DMS153 treated with DMSO at 0.1 percent for 48 hours (cell line): ENCODE results near the gene LIPC.

Source experiments
- DNase-seq: peaks from one replicate; lab custom pipeline; 2025; ENCODE audit not compliant: unreplicated experiment; lab: John Stamatoyannopoulos, UW

The LIPC gene

GRCh38 chr15:58530056-58530590 is 98.3 kb downstream of the LIPC start:
- no peak for DNase-seq

DNA sequence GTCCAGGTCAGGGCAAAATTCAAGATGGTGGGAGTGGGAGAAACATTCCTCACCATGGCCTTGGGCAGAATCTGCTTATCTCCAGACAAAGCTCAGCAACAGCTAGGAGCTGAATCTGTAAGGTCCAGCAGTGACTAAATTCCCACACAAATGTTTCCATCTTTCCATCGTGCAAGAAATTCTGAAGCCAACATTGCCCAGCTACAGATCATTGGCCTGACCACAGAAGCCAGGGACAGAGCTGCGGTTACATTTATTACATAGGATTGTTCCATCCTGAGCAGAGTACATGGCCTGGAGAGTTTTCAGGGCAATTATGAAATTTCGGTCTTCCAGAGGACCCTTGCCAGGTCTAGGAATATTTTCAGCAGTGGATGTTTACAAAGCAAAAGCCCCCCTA is 100.3 kb downstream of the LIPC start:
- no peak for DNase-seq

DNA sequence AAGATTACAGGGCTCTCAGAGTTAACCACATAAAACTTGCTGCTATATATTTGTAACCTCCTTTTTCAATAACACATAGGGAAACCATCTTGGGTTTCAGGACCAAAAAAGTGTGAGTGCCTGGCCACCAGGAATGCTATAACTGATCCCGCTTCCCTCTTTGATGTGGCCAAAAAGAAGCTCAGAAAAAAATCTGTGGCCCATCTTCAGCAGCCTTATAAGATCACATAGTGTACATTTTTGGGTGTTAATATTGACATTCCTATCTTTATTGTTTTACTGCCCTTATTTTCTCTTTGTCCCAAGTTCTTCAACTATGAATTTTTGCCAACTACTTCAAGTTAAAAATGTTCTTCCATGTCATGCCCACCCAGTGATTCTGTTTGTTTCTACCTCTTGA is 102.8 kb downstream of the LIPC start:
- DNase-seq: no peak

DNA sequence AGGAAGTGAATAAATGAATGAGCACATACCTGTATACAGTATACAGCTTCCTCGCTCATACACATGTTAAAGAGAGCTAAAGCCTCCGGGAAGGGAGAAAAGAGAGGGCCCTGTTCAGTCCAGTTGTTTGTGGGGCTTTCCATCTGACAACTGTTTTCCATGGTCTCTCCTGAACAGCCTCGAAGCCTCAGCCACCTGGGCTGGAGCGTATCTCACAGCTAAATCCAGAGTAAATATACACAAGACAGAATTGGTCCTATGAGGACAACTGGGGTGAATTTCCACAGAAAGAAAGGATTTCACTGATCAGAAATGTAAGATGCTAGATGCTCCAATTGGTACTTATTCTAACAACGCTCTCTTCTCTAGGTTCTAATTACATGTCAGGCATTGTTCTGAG is 103.5 kb downstream of the LIPC start:
- no peak for DNase-seq

DNA sequence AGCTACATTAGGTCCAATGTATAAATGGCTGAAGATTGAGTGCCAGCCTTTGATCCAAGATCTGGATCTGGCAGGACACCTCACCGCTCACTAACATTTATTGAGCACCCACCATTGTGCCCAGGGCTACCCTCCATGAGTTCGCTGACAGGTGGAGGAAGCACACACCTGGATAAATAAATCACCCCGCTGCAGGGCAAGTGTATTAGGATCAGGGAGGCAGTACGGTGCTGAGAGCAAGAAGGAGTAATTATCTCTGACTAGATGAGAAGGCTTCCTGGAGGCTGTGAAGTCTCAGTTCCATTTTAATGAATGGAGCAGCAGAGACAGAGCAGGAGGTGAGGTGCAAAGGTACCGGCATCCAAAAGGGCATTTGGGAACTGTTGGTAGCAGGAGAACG is 104.1 kb downstream of the LIPC start:
- DNase-seq: no peak

GRCh38 chr15:58536414-58536813 is 104.6 kb downstream of the LIPC start:
- DNase-seq: no peak

GRCh38 chr15:58537033-58537432 is 105.2 kb downstream of the LIPC start:
- no peak for DNase-seq

DNA sequence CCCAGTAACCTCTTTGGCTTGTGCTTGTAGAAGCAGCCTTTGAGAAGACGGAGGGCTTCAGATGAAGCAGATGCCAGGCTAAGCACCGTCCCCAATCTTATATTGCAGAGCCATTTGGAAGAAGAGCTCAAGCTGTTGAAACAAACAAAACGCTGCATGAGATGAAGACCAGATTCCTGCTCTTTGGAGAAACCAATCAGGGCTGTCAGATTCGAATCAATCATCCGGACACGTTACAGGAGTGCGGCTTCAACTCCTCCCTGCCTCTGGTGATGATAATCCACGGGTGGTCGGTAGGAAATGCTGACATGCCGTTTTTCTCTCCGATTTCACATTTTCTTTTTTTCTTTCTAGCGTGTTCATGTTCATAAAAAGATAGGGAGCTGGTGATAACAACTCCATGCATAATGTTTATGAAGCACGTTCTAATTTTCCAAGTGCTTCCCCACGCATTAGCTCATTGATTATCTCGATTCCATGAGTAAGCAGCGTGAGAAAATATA is 106.5 kb downstream of the LIPC start:
- no peak for DNase-seq

GRCh38 chr15:58538901-58539300 is 107.1 kb downstream of the LIPC start:
- no peak for DNase-seq

DNA sequence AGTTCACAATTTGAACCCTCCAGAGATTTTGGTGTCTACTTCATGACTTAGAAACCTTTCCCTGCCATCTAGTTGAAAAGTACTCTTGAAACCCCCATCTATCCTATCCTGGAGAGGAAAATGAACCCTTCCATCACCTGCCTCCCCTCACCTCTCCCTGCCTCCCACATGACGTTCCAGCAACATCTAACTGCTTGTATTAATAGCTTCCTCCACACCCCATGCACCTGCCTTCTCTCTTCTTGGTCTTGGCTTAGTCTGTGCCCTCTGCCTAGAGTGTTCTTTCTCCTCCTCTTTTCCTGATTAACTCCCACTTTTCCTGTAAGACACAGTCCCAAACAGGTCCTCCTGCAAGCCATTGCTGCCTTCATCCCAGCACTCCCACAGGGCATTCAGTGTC is 107.8 kb downstream of the LIPC start:
- no peak for DNase-seq

- no peak for DNase-seq
Measured at GRCh38 chr15:58541410-58542087, 109.8 kb downstream of the LIPC start.

GRCh38 chr15:58543664-58544335 is 112.0 kb downstream of the LIPC start:
- DNase-seq: no peak

DNA sequence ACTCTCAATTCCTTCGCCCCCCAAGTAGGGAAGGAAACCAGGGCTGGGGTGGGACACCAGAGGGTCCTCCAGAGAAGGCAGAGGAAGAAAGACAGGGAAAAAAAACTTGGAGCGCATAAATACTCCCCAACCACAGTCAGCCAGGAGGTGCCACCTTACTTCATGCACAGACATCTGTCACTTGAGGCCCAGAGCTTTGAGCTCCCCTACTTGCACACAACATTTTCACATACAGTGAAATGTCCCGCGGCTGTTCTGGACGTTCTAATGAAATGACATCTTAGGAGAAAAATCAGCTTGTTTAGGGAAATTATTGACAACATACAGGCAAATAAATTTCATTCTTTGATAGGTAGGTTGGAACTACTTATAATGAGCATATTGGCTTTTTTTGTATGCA is 113.0 kb downstream of the LIPC start:
- DNase-seq: no peak

DNA sequence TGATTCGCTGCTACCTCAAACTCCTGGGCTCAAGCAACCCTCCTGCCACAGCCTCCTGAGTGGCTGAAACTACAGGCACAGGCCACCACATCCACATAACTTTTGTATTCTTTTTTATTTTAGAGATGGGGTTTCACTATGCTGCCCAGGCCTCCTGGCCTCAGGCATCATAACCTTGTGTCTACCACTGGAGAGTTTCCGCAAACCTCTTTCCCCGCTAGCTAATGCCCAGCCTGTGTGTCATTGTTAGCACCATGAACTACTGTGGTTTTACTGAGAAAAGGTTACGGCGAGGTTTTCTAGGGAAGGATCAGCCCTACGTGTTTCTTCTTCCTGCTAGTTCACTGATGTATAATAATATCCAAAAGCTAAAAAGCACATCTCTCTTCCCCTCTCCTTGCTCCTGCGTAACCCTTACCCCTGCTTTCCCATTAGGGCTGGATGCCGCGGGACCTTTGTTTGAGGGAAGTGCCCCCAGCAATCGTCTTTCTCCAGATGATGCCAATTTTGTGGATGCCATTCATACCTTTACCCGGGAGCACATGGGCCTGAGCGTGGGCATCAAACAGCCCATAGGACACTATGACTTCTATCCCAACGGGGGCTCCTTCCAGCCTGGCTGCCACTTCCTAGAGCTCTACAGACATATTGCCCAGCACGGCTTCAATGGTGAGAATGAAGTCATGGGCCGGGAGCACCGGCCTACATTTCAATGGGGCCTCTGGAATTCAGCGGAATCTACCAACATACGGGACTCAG is 113.7 kb downstream of the LIPC start:
- DNase-seq: no peak

GRCh38 chr15:58546066-58546591 is 114.3 kb downstream of the LIPC start:
- no peak for DNase-seq

- no peak for DNase-seq
Measured at GRCh38 chr15:58546635-58547627, 115.1 kb downstream of the LIPC start.

DNA sequence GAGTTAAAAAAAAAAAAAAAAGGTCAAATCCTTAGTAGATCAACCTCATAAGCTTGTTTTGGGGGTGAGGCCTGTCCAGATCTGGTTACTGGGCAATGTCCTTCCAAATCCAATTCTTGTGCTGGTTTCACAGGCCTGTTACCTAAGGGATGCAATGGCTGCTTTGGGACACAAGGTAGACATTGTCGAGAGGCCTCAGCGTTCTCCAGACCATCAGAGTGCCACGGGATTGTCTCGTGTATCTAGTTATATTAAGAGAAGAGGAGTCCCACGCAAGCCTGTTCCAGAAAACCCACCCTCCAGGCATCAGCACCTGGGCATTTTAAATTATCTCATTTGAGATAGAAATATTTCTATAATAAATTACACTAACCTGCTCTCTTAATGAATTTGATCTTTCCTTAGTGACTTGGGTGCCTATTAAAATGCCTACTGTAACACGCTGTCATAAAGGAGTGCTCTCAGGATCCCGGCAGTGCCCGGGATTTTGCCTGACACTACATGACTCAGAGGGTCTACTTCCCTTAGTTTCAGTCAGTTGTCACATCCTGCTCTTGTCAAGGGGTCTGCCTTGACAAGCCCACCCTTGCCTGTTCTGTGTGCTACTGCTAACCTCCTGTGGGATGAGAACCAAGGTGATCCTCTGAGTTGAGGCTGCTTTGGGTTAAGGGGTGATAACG is 116.0 kb downstream of the LIPC start:
- no peak for DNase-seq

DNA sequence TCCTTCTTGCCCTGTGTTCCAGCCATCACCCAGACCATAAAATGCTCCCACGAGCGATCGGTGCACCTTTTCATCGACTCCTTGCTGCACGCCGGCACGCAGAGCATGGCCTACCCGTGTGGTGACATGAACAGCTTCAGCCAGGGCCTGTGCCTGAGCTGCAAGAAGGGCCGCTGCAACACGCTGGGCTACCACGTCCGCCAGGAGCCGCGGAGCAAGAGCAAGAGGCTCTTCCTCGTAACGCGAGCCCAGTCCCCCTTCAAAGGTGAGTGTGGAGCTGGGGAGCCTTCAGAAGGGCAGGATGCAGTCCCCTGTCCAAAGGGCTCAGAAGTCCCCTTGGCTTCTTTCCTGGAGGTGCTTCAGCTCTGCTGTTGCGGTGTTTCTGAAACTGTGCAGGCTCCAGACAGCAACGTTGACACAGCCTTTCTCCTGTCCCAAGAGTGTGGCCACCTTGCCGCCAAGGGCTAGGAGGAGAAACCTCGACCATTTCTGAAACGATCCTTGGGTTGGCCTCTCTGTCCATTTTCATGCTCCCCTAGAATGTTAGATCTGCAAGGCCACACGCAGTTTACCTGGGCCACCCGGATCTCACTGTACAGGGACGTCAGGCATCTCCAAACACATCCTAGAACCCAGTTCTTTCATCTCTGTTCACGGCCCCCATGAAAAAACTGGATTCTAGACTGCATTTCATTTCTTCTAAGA is 116.7 kb downstream of the LIPC start:
- no peak for DNase-seq
